Measurements from ENCODE around the gene TTC12.

- TF ChIP-seq TAF1 (IDR thresholded peaks at IDR 0.05; ENCODE audit: borderline replicate concordance, low read depth, low read length) = no peak
- no peak for TF ChIP-seq POLR2A (IDR thresholded peaks at IDR 0.05; ENCODE audit: low read depth, low read length)
Measured at GRCh38 chr11:113382121-113382520, 67.7 kb downstream of the TTC12 start.

Measured in GM12892 (cell line).